SK-N-SH (cell line): ENCODE measurements around the gene FGF4.

ENCODE experiments used
- EP300 ChIP-seq, 2 experiments: IDR thresholded peaks; 2 replicates each; pipeline versions ENCODE4 v1.4.0 to v1.6.1; 2012; ENCODE audit warnings: borderline replicate concordance in 1 of 2, low read depth in 1 of 2, low read length in 1 of 2
- EZH2phosphoT487 ChIP-seq: fragments of 200-600 bp; sonication (generic); IDR thresholded peaks from 2 replicates; pipeline ENCODE4 v1.6.1; 2017; ENCODE audit warnings: low read depth, mixed run types, mild to moderate bottlenecking, antibody characterized with exemption, moderate library complexity, borderline replicate concordance
- FOXM1 ChIP-seq: IDR thresholded peaks from 2 replicates; pipeline ENCODE4 v1.4.0; 2012; ENCODE audit warnings: low read depth, mild to moderate bottlenecking
- JUND ChIP-seq: IDR thresholded peaks from 2 replicates; pipeline ENCODE4 v1.4.0; 2012
- POLR2AphosphoS5 ChIP-seq: IDR thresholded peaks from 2 replicates; pipeline ENCODE4 v1.6.1; 2012; ENCODE audit warnings: low read depth, low read length
- RAD21 ChIP-seq: IDR thresholded peaks from 2 replicates; pipeline ENCODE4 v1.6.1; 2012; ENCODE audit warnings: mild to moderate bottlenecking, low read length
- RXRA ChIP-seq: IDR thresholded peaks from 2 replicates; pipeline ENCODE4 v1.4.0; 2012; ENCODE audit warnings: low read depth, mild to moderate bottlenecking, borderline replicate concordance
- SMC3 ChIP-seq: IDR thresholded peaks from 2 replicates; pipeline ENCODE4 v1.6.1; 2012; ENCODE audit warnings: low read depth, low read length, improper control_type of control experiment
- TEAD4 ChIP-seq: IDR thresholded peaks from 2 replicates; pipeline ENCODE4 v1.4.0; 2012; ENCODE audit warnings: mild to moderate bottlenecking, borderline replicate concordance; ENCODE audit not compliant: insufficient read depth
- TF ChIP-seq, protein P1 (sequence below): fragments of 150-350 bp; IDR thresholded peaks from 2 replicates; pipeline ENCODE4 v1.6.1; 2017; ENCODE audit warnings: antibody characterized with exemption, low read length, low read depth, borderline replicate concordance
- TF ChIP-seq, protein P2 (sequence below): fragments of 200-600 bp; sonication (generic); IDR thresholded peaks from 2 replicates; pipeline ENCODE4 v1.6.1; 2017; ENCODE audit warnings: antibody characterized with exemption, mild to moderate bottlenecking, moderate library complexity
- TF ChIP-seq, protein P3 (sequence below): IDR thresholded peaks from 2 replicates; pipeline ENCODE4; 2012
- TF ChIP-seq, protein P4 (sequence below): IDR thresholded peaks from 2 replicates; pipeline ENCODE4 v1.4.0; 2012; ENCODE audit warnings: low read depth

DNA sequence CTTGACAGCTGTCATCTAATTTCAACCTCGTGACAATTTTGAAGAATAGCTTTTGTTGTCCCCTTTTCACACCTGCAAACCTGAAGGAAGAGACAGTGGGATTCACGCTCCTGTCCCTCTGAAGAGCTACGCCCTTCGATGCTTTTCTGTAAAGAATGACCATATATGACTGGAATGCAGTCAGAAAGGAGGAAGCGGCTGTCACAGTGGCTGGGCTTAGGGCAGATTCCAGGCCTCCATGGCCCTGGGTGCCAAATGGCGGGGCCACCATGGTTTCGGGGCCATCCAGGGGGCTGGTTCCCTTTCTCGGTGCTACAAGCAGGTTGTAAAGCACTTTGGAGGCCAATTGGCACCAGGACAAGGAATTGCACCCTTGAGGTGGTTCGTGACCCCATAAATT is 49.1 kb downstream of the FGF4 start:
- TF ChIP-seq FOXM1 (no peak), EP300 (IDR thresholded peaks at IDR 0.05; ENCODE audit: borderline replicate concordance in 1 of 2, low read depth in 1 of 2, low read length in 1 of 2) (no peak), RAD21 (no peak), TEAD4 (no peak), RXRA (no peak), SMC3 (no peak), POLR2AphosphoS5 (no peak), JUND (no peak), EZH2phosphoT487 (no peak)
- TF ChIP-seq, protein P1, sequence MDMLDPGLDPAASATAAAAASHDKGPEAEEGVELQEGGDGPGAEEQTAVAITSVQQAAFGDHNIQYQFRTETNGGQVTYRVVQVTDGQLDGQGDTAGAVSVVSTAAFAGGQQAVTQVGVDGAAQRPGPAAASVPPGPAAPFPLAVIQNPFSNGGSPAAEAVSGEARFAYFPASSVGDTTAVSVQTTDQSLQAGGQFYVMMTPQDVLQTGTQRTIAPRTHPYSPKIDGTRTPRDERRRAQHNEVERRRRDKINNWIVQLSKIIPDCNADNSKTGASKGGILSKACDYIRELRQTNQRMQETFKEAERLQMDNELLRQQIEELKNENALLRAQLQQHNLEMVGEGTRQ: no peak
- TF ChIP-seq, protein P2, sequence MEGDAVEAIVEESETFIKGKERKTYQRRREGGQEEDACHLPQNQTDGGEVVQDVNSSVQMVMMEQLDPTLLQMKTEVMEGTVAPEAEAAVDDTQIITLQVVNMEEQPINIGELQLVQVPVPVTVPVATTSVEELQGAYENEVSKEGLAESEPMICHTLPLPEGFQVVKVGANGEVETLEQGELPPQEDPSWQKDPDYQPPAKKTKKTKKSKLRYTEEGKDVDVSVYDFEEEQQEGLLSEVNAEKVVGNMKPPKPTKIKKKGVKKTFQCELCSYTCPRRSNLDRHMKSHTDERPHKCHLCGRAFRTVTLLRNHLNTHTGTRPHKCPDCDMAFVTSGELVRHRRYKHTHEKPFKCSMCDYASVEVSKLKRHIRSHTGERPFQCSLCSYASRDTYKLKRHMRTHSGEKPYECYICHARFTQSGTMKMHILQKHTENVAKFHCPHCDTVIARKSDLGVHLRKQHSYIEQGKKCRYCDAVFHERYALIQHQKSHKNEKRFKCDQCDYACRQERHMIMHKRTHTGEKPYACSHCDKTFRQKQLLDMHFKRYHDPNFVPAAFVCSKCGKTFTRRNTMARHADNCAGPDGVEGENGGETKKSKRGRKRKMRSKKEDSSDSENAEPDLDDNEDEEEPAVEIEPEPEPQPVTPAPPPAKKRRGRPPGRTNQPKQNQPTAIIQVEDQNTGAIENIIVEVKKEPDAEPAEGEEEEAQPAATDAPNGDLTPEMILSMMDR: no peak
- TF ChIP-seq, protein P3, sequence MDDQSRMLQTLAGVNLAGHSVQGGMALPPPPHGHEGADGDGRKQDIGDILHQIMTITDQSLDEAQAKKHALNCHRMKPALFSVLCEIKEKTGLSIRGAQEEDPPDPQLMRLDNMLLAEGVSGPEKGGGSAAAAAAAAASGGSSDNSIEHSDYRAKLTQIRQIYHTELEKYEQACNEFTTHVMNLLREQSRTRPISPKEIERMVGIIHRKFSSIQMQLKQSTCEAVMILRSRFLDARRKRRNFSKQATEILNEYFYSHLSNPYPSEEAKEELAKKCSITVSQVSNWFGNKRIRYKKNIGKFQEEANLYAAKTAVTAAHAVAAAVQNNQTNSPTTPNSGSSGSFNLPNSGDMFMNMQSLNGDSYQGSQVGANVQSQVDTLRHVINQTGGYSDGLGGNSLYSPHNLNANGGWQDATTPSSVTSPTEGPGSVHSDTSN: no peak
- TF ChIP-seq, protein P4, sequence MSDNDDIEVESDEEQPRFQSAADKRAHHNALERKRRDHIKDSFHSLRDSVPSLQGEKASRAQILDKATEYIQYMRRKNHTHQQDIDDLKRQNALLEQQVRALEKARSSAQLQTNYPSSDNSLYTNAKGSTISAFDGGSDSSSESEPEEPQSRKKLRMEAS: no peak
